Right atrium auricular region (tissue), 2 donors: ENCODE results near the gene CREBBP. TPM values are rescaled to one million over a fixed set of nuclear protein-coding genes. Genes with fewer than 3 reads are reported as not detected.
"Not testable (repeated sequence)": the region's sequence is repeated elsewhere in the genome, so short reads cannot be mapped to it uniquely, and the experiment has no call there.

ENCODE experiments used
- DNase-seq: peaks from one replicate; pipeline ENCODE4 v3.0.0-alpha.2; 2019; ENCODE audit warnings: low spot score
- H3K27ac ChIP-seq, 2 donors: fragments of 200-600 bp; sonication (generic); 1 replicate in 1 of 2; 2 replicates in 1 of 2; pipeline ENCODE4 v1.5.1; 2016 to 2019
- H3K27me3 ChIP-seq, 2 donors: fragments of 200-600 bp; sonication (generic); one replicate each; pipeline versions ENCODE4 v1.5.1 to v1.6.0; 2017 to 2019
- H3K36me3 ChIP-seq: fragments of 200-600 bp; sonication (generic); one replicate; pipeline ENCODE4 v1.5.1; 2016
- H3K4me1 ChIP-seq, 2 donors: fragments of 200-600 bp; sonication (generic); one replicate each; pipeline versions ENCODE4 v1.5.1 to v1.6.0; 2017 to 2019
- H3K4me3 ChIP-seq, 2 donors: fragments of 200-600 bp; sonication (generic); 1 replicate in 1 of 2; 2 replicates in 1 of 2; pipeline ENCODE4 v1.5.1; 2017 to 2019; ENCODE audit warnings: mild to moderate bottlenecking in 1 of 2, moderate library complexity in 1 of 2
- H3K9me3 ChIP-seq, 2 donors: fragments of 200-600 bp; sonication (generic); one replicate each; pipeline ENCODE4 v1.5.1; 2019
- total RNA-seq, 2 donors: library from RNA; depleted of rRNA; stranded (reverse); fragments of >200 nt; gene quantifications; one replicate each; pipeline ENCODE4 v1.1.0, GENCODE V29; 2016
- TF ChIP-seq, protein P1 (sequence below), 2 donors: fragments of 200-600 bp; sonication (generic); IDR thresholded peaks; one replicate each; pipeline ENCODE4 v1.5.1; 2019; ENCODE audit warnings: antibody characterized with exemption in 2 of 2

CREBBP gene
- total RNA-seq, 2 donors from 2014 or later: 38.3 to 54.3 TPM

DNA sequence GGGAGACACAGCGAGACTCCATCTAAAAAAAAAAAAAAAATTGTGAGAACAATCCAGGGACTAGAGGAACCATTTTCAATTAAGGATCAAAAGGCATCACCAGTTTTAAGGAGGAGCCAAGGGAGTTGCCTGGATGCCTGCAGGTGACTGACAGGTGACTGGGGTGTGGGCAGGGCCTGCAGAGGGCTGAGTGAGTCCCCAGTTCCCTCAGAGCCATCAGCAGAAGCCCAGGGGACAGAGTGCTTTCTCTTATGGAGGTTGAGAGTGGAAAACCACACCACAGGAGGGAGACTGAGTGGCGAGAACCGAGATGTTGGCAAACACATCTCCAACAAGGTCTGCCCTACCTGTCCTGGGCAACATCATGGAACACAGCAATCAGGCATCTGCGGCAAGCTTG lies 27.1 kb upstream of the CREBBP start:
- Histone ChIP-seq H3K36me3 (no peaks in the 10 kb centered on the region), H3K27me3 (no peaks in the 10 kb centered on the region), H3K9me3 (no peaks in the 10 kb centered on the region), H3K4me3 (no peak overlapping the region), H3K4me1 (no peaks in the 10 kb centered on the region), H3K27ac (no peak overlapping the region)
- DNase-seq: no peak
- TF ChIP-seq, protein P1, sequence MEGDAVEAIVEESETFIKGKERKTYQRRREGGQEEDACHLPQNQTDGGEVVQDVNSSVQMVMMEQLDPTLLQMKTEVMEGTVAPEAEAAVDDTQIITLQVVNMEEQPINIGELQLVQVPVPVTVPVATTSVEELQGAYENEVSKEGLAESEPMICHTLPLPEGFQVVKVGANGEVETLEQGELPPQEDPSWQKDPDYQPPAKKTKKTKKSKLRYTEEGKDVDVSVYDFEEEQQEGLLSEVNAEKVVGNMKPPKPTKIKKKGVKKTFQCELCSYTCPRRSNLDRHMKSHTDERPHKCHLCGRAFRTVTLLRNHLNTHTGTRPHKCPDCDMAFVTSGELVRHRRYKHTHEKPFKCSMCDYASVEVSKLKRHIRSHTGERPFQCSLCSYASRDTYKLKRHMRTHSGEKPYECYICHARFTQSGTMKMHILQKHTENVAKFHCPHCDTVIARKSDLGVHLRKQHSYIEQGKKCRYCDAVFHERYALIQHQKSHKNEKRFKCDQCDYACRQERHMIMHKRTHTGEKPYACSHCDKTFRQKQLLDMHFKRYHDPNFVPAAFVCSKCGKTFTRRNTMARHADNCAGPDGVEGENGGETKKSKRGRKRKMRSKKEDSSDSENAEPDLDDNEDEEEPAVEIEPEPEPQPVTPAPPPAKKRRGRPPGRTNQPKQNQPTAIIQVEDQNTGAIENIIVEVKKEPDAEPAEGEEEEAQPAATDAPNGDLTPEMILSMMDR (IDR thresholded peaks at IDR 0.05): no peak

DNA sequence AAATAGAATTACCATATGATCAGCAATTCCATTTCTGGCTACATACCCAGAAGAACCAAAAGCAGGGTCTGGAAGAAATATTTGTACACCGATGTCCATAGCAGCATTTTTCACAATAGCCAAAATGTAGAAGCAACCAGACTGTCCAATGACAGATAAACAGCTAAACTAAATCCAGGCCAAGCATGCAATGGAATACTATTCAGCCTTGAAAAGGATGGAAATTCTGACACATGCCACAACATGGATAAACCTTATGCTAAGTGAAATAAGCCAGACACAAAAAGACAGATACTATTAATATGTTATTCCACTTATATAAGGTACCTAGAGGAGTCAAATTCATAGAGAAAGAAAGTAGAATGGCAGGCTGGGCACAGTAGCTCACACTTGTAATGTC lies 25.9 kb upstream of the CREBBP start:
- no peak for DNase-seq
- H3K27me3 ChIP-seq: no peaks in the 10 kb centered on the region
- no peak overlapping the region for H3K27ac ChIP-seq
- no peaks in the 10 kb centered on the region for H3K4me1 ChIP-seq
- H3K36me3 ChIP-seq: no peaks in the 10 kb centered on the region
- no peaks in the 10 kb centered on the region for H3K9me3 ChIP-seq
- TF ChIP-seq, protein P1 (IDR thresholded peaks at IDR 0.05): no peak
- no peak overlapping the region for H3K4me3 ChIP-seq

DNA sequence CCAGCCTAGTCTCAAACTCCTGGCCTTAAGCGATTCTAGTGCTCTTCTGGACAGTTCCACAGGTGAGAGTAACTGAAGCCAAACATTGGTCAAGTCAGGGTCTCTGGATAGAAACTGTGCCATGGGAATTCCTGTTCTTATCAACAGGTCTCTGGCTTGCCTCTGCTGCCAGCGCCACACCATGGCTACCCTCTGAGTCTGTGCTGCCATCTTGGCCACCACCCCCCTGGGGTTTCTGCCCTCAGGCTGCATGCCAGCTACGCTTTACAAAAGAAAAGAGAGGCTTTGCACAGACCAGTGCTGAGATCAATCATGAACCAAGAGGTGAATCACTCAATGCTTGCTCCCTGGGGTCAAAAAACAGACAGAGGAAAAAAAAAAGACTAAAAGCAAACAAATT lies 24.4 kb upstream of the CREBBP start:
- H3K9me3 ChIP-seq: no peaks in the 10 kb centered on the region
- no peaks in the 10 kb centered on the region for H3K4me1 ChIP-seq
- TF ChIP-seq, protein P1 (IDR thresholded peaks at IDR 0.05): no peak
- H3K27ac ChIP-seq: no peak overlapping the region
- no peak for DNase-seq
- H3K4me3 ChIP-seq: no peak overlapping the region
- no peaks in the 10 kb centered on the region for H3K36me3 ChIP-seq
- no peaks in the 10 kb centered on the region for H3K27me3 ChIP-seq

DNA sequence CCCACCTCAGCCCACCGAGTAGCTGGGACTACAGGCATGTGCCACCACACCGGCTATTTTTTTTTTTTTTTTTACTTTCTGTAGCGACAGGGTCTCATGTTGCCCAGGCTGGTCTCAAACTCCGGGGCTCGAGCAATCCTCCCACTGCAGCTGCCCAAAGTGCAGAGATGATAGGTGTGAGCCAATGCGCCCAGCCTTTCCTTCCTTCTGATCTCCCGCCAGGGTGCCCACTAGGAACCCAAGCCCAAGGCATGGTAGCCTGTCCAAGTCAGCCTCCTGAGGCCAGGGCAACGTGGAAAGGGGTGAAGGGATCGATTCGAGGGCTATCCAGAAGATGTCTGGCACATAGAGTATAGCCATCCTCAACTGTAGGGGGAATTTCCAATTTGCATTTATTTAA lies 9.6 kb upstream of the CREBBP start:
- no peak overlapping the region for H3K4me3 ChIP-seq
- H3K27me3 ChIP-seq: no peaks in the 10 kb centered on the region
- H3K9me3 ChIP-seq: no peaks in the 10 kb centered on the region
- TF ChIP-seq, protein P1 (IDR thresholded peaks at IDR 0.05): no peak
- no peak for DNase-seq
- H3K36me3 ChIP-seq: no peaks in the 10 kb centered on the region
- no peak overlapping the region for H3K27ac ChIP-seq
- no peaks in the 10 kb centered on the region for H3K4me1 ChIP-seq

DNA sequence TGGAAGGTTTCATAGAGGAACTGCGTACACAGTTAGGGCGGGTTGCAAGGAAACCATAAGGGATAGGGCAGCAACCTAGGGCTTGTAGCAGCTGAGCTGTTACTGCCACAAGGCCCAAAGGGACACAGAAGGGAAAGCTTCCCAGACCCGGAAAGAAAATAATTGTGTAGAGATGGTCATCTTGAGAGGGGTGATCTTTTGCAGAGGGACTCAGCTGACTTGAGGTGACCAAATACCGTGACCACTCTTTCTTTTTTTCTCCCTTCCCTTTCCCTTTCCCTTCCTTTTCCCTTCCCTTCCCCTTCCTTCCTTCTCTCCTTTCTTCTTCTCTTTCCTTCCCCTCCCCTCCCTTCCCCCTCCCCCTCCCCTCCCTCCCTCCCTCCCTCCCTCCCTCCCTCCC lies 8.5 kb upstream of the CREBBP start:
- Histone ChIP-seq H3K9me3 (no peaks in the 10 kb centered on the region), H3K27me3 (no peaks in the 10 kb centered on the region), H3K36me3 (no peaks in the 10 kb centered on the region), H3K27ac (no peak overlapping the region), H3K4me3 (no peak overlapping the region), H3K4me1 (no peaks in the 10 kb centered on the region)
- TF ChIP-seq, protein P1 (IDR thresholded peaks at IDR 0.05): no peak
- DNase-seq: no peak

DNA sequence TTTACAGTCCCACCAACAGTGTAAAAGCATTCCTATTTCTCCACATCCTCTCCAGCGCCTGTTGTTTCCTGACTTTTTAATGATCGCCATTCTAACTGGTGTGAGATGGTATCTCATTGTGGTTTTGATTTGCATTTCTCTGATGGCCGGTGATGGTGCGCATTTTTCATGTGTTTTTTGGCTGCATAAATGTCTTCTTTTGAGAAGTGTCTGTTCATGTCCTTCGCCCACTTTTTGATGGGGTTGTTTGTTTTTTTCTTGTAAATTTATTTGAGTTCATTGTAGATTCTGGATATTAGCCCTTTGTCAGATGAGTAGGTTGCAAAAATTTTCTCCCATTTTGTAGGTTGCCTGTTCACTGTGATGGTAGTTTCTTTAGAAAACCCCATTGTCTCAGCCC lies 5.5 kb upstream of the CREBBP start:
- H3K9me3 ChIP-seq, DNase-seq, H3K27me3 ChIP-seq, H3K4me1 ChIP-seq, H3K36me3 ChIP-seq, H3K4me3 ChIP-seq, H3K27ac ChIP-seq: not testable (repeated sequence)
